Left colon (tissue), 2 donors: ENCODE results near the gene IL15. TPM values are rescaled to one million over a fixed set of nuclear protein-coding genes. Genes with fewer than 3 reads are reported as not detected.
"Not testable (repeated sequence)": the region's sequence is repeated elsewhere in the genome, so short reads cannot be mapped to it uniquely, and the experiment has no call there.

Source experiments
- ATAC-seq: fragments of 200-7000 bp; cut with Tn5 transposase; one replicate; pipeline ENCODE4 v1.9.1; 2020; ENCODE audit warnings: mild to moderate bottlenecking, moderate library complexity
- DNase-seq, 2 donors: peaks; one replicate each; pipeline ENCODE4 v3.0.0-alpha.2; 2020
- intact Hi-C, 2 donors: fragments of 100-400 bp; cut with DNase I in 1 of 2; cut with micrococcal nuclease in 1 of 2; formaldehyde crosslinking; loops; one replicate each; pipeline versions ENCODE4 v1.11.2 to v1.14.0; 2022; cut with DNase I, micrococcal nuclease
- total RNA-seq, 2 donors: library from RNA; stranded (reverse); fragmentation: NEBNext Ultra II Directional; extraction: Animal tissue kit (Norgen Biotek cat#: 25700); gene quantifications; one replicate each; pipeline ENCODE4 v1.2.1, GENCODE V29; 2021
- donor health status: DM: no; HTN: no; CAD: no.
- donor health status: DM: yes; HTN: yes; CAD: no.

The IL15 gene
- total RNA-seq, 2 donors from 2014 or later = 5.6 to 8.2 TPM

- ATAC-seq, intact Hi-C loops, DNase-seq: not testable (repeated sequence)
Observed at GRCh38 chr4:141689726-141690296, 53.4 kb downstream of the IL15 start.

- ATAC-seq, DNase-seq, intact Hi-C loops: not testable (repeated sequence)
Observed at GRCh38 chr4:141691247-141691646, 54.9 kb downstream of the IL15 start.

DNA sequence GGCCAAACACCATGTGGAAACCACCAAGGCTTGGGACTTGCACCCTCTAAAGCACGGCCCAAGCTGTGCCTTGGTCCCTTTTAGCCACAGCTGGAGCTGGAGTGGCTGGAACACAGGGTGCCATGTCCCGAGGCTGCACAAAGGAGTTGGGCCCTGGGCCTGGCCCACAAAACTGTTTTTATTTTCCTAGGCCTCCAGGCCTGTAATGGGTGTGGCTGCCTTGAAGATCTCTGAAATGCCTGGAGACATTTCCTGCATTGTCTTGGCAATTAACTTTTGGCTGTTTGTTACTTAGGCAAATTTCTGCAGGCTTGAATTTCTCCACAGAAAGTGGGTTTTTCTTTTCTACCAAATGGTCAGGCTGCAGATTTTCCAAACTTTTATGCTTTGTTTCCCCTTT is 55.7 kb downstream of the IL15 start:
- intact Hi-C loops = no loop called here
- DNase-seq = no peak
- ATAC-seq = peak; percentile 54

DNA sequence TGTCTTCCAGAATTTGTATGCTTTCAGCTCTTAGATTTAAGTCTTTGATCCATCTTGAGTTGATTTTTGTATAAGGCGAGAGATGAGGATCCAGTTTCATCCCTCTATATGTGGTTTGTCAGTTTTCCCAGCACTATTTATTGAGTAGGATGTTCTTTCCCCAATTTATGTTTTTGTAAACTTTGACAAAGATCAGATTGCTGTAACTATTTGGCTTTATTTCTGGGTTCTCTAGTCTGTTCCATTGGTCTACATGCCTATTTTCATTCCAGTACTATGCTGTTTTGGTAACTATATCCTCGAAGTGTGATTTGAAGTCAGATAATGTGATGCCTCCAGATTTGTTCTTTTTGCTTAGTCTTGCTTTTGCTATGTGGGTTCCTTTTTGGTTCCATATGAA is 60.7 kb downstream of the IL15 start:
- DNase-seq (no peak), ATAC-seq (no peak)

DNA sequence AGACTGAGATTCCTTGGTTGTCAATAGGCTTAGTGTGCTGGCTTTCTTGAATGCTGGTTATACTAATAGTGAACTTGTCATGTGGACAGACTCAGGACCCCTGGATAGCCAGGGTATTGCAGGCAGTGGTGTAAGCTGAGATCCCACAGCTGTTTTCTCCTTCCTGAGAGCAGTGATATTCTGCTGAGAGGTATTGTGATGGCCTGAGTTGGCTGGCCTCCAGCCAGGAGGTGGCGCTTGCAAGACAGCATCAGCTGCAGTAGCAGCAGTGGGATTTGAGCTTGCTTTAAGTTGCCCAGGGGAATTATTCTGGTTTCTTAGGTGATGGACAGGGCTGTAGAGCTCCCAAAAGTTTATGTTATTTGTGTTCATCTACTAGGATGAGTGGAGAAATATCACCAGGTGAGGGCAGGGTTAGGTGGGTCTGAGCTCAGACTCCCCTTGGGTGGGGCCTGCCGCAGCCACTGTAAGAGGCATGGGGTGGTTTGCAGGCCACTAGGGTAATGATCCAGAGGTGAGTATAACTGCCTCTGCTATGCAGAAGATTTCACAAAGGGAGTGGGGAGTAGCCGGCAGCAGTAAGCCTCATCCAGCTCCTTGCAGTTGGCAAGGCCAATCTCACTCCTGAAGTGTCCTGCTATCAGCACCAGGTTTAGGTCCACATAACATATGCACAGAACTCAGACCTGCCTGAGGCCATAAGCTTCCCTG is 66.2 kb downstream of the IL15 start:
- ATAC-seq (no peak), DNase-seq (peak in 1 of 2 donors; percentile 40)
- intact Hi-C loops = no loop called here

More for the DNA sequence above, 60.7 kb downstream of the IL15 start:
- intact Hi-C loops = no loop called here

- intact Hi-C loops = no loop called here
- peak; percentile 55 for ATAC-seq
Observed at GRCh38 chr4:141703497-141703896, 67.1 kb downstream of the IL15 start.

GRCh38 chr4:141705048-141705746 is 68.8 kb downstream of the IL15 start:
- no peak for DNase-seq
- intact Hi-C loops = no loop called here
- no peak for ATAC-seq

More at GRCh38 chr4:141703497-141703896, 67.1 kb downstream of the IL15 start:
- no peak for DNase-seq

- no peak for DNase-seq
- intact Hi-C loops = no loop called here
- ATAC-seq = no peak
Observed at GRCh38 chr4:141705747-141706377, 69.5 kb downstream of the IL15 start.

- DNase-seq (no peak), ATAC-seq (no peak)
- intact Hi-C loops = no loop called here
Observed at GRCh38 chr4:141706445-141706844, 70.1 kb downstream of the IL15 start.

DNA sequence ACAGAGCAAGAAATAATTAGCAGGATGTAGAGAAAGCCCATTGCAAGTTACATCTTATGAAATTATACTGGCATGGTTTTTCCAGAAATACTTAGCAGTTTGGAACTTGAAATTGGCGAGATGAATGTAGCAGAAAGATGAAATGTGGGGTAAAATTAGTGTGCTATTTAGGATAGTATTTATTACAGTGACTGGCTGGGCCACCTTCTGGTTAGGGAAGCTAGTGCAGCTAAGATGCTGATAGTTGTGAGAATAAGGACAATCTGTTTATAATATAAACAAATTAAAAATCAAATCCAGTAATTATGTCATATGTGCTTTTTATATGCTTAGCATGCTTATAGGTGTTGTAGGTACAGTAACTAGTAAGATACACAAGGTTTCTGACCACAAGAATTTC is 74.8 kb downstream of the IL15 start:
- intact Hi-C loops = no loop called here
- DNase-seq = no peak
- no peak for ATAC-seq

GRCh38 chr4:141713185-141713584 is 76.8 kb downstream of the IL15 start:
- intact Hi-C loops = no loop called here
- no peak for DNase-seq
- ATAC-seq = no peak

DNA sequence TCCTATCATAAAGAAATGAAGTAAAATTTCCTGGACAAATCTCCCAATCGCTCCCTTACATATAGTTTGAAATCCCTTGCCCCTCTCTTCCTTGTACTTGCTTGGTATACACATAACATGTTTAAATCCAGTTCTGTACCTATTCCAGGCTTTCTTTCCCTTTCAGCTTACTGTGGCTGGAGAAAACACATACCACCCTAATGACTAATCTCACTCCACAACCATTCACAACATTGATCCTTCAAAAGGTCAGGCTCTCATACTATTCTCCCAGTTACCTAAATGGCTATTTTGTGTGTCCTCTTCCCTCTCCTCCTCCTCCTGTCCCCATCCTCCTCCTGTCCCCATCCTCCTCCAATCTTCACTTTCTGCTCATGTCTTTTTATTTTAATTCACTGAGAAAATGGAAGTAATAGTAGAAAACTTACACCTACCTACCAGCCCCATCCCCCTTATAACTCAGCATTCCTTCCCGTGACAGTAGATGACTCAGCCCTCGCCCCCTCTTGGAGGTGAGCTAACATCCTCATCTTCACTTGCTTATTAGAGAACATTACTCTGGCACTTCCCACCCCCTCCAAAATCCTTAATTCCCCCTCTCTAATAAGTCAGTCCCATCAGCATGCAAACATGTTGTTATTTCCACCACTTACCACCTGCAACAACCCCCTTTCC is 77.5 kb downstream of the IL15 start:
- ATAC-seq (no peak), DNase-seq (no peak)
- intact Hi-C loops = no loop called here

GRCh38 chr4:141719585-141719984 is 83.2 kb downstream of the IL15 start:
- no peak for DNase-seq
- intact Hi-C loops = no loop called here

GRCh38 chr4:141721174-141721573 is 84.8 kb downstream of the IL15 start:
- ATAC-seq = no peak
- intact Hi-C loops = no loop called here
- DNase-seq = no peak

More at GRCh38 chr4:141719585-141719984, 83.2 kb downstream of the IL15 start:
- no peak for ATAC-seq

GRCh38 chr4:141724646-141725045 is 88.3 kb downstream of the IL15 start:
- DNase-seq (no peak), ATAC-seq (no peak)
- intact Hi-C loops = no loop called here

DNA sequence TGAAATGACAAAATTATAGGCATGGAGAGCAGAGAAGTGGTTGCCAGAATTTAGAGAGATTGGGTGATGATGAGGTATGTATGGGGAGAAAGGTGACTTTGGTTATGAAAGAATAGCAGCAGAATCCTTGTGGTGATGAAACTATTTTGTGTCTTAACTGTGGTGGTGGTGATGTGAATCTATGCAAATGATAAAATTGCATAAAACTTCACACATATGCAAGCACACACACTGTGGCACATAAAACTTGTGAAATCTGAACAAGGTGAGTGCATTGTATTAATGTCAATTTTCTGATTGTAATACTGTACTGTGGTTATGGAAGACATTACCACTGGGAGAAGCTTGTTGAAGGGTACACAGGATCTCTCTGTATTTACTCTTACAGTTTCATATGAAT is 91.0 kb downstream of the IL15 start:
- ATAC-seq (no peak), DNase-seq (no peak)
- intact Hi-C loops = no loop called here

DNA sequence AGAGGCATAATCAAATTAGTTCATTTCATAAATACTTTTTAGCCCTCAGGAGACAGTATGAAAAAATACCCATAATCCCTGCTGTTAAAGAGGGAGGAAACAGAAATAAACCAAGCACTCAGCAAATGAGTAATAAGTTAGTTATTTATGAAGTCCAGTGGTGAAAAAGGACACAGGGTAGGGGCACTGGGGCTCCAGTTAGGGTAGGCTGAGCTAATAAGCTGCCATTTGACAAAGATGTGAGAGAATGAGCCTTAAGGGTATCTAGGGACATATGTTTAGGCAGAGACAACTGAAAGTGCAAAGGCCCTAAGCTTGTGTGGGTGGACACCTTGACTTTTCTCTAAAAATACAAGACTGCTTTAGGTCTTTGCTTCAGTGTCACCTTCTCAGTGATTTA is 94.4 kb downstream of the IL15 start:
- ATAC-seq (no peak), DNase-seq (no peak)
- intact Hi-C loops = no loop called here

GRCh38 chr4:141731481-141731880 is 95.1 kb downstream of the IL15 start:
- ATAC-seq = no peak

GRCh38 chr4:141739636-141740035 is 103.3 kb downstream of the IL15 start:
- DNase-seq (no peak), ATAC-seq (no peak)
- intact Hi-C loops = no loop called here

More at GRCh38 chr4:141731481-141731880, 95.1 kb downstream of the IL15 start:
- intact Hi-C loops = no loop called here
- DNase-seq = no peak
